Suppressor macrophage treated with lipopolysaccharide for 1 hour (primary cell): ENCODE results near the gene CXCL14.
"Not testable (repeated sequence)": the region's sequence is repeated elsewhere in the genome, so short reads cannot be mapped to it uniquely, and the experiment has no call there.

Source experiments
- DNase-seq, 3 donors: peaks; one replicate each; pipeline ENCODE4 v3.0.0-alpha.2; 2020 to 2022

The CXCL14 gene

GRCh38 chr5:135541807-135542502 is 36.8 kb downstream of the CXCL14 start:
- DNase-seq = no peak

- no peak for DNase-seq
Measured at GRCh38 chr5:135539430-135540005, 39.3 kb downstream of the CXCL14 start.

- DNase-seq = no peak
Measured at GRCh38 chr5:135538261-135538660, 40.5 kb downstream of the CXCL14 start.

GRCh38 chr5:135537745-135538144 is 41.0 kb downstream of the CXCL14 start:
- no peak for DNase-seq

GRCh38 chr5:135537271-135537670 is 41.5 kb downstream of the CXCL14 start:
- no peak for DNase-seq

- DNase-seq = no peak
Measured at GRCh38 chr5:135535820-135536801, 42.7 kb downstream of the CXCL14 start, which contains the start of gene NEUROG1. Gene NEUROG1 (minus strand): TSS chr5:135535964. CDS start chr5:135535690, 274 bp downstream.

GRCh38 chr5:135535420-135535819 is 43.4 kb downstream of the CXCL14 start:
- DNase-seq = no peak

- DNase-seq = peak in 1 of 3 donors; percentile 65
Measured at GRCh38 chr5:135534609-135535419, 44.0 kb downstream of the CXCL14 start.

GRCh38 chr5:135533794-135534193 is 45.0 kb downstream of the CXCL14 start:
- DNase-seq = no peak

GRCh38 chr5:135533334-135533733 is 45.5 kb downstream of the CXCL14 start:
- no peak for DNase-seq

- not testable (repeated sequence) for DNase-seq
Measured at GRCh38 chr5:135529576-135529975, 49.2 kb downstream of the CXCL14 start.

- no peak for DNase-seq
Measured at GRCh38 chr5:135526924-135527323, 51.9 kb downstream of the CXCL14 start.

GRCh38 chr5:135521964-135522363 is 56.8 kb downstream of the CXCL14 start:
- no peak for DNase-seq
